Uterine smooth muscle cell (primary cell): Measurements from ENCODE around the gene MLH3. TPM values are rescaled to one million over a fixed set of nuclear protein-coding genes. Genes with fewer than 3 reads are reported as not detected.

Experiments used
- total RNA-seq: library from RNA; depleted of rRNA; stranded (reverse); fragments of >200 nt; gene quantifications from 2 replicates; pipeline ENCODE4 v1.2.3, GENCODE V29; 2014

MLH3 gene
- 29.9 and 35.6 TPM in 2 replicates for total RNA-seq

GRCh38 chr14:75050852-75051555, at the start of gene MLH3:
MLH3 (minus strand) TSS chr14:75051467; CDS start chr14:75049655, 1,812 bp downstream.

DNA sequence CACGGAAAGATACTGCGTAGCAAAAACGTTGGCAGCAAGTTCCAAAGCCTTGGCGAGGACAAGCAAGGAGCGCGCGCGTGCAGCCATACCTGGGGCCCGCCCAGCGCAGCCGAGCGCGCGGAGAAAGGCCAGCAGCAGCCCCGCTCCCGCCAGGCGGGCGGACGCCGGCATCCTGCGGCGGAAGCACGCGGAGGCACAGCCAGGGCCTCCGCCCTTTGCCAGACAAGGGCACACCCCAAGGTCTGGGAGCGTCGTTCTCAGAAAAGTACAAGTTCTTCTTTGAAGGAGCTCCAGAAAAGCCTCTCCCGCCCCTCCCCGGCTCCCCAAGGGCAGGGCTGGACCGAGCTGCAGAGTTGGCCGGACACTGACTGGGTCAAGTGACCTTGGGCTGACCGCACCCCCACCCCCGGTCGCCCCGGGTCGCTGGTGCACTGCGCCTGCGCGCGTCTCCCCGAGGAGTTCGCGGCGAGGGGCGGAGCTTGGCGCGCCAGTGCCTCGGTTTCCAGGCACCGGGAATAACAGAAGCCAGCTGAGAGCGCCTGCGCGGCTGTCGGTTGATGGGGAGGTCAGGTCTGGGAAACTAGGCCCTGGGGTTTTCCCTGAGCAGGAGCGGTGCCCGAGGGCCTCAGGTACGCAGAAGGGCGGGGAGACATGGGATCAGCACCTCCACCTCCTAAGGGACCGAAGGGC, 18.0 kb upstream of the MLH3 start, which contains the start of gene ZC2HC1C:
Gene ZC2HC1C (plus strand): TSS at position 521 of the 690 bp plus-strand sequence. CDS start 933 bp downstream, outside the sequence.

GRCh38 chr14:75063491-75064204, 12.4 kb upstream of the MLH3 start, which contains the start of gene ACYP1:
ACYP1 (minus strand) TSS chr14:75064024; CDS start chr14:75063553, 471 bp downstream.

GRCh38 chr14:75002392-75003249, 48.6 kb downstream of the MLH3 start, which contains the start of gene EIF2B2:
EIF2B2 (plus strand) TSS chr14:75002921; CDS start chr14:75002991, 70 bp downstream.

Other genes with a start within 250 kb of the MLH3 start
- not detected in 2 replicates for gene PROX2, start 175.3 kb downstream of the MLH3 start, total RNA-seq
- gene DLST, start 169.6 kb downstream of the MLH3 start, total RNA-seq: 63.0 and 88.6 TPM in 2 replicates
- 1.1 and 1.7 TPM in 2 replicates for gene RPS6KL1, start 128.2 kb downstream of the MLH3 start, total RNA-seq
- gene PGF, start 95.9 kb downstream of the MLH3 start, total RNA-seq: 2.7 and 3.5 TPM in 2 replicates
- gene EIF2B2, start 48.5 kb downstream of the MLH3 start, total RNA-seq: 51.5 and 74.6 TPM in 2 replicates
- gene ACYP1, start 12.6 kb upstream of the MLH3 start, total RNA-seq: 9.1 and 15.2 TPM in 2 replicates
- gene ZC2HC1C, start 18.2 kb upstream of the MLH3 start, total RNA-seq: 1.8 and 1.9 TPM in 2 replicates
- gene NEK9, start 75.6 kb upstream of the MLH3 start, total RNA-seq: 50.1 and 57.4 TPM in 2 replicates
- gene TMED10, start 125.1 kb upstream of the MLH3 start, total RNA-seq: 325 and 376 TPM in 2 replicates
- gene FOS, start 227.4 kb upstream of the MLH3 start, total RNA-seq: 6.7 and 8.1 TPM in 2 replicates